MCF 10A (cell line): ENCODE data around the gene PIEZO1. TPM values are rescaled to one million over a fixed set of nuclear protein-coding genes. Genes with fewer than 3 reads are reported as not detected.

Experiments used
- BruUV-seq: library from RNA; stranded (reverse); fragments of 400-500 nt; replicated peaks from 2 replicates; lab custom pipeline; 2021; lab: Mats Ljungman, UMichigan
- CTCF ChIA-PET: fragments of 300-600 bp; sonication (Branson Sonifier 250); formaldehyde crosslinking; extraction: SDS; loops from one replicate; lab custom pipeline; 2021; ENCODE audit warnings: antibody characterized with exemption, inconsistent platforms; lab: Yijun Ruan, JAX
- POLR2A ChIA-PET: fragments of 300-600, 350-650 bp; sonication (Branson Sonifier 250); formaldehyde crosslinking; extraction: SDS; loops from one replicate; lab custom pipeline; 2020; ENCODE audit warnings: antibody characterized with exemption, inconsistent platforms; lab: Yijun Ruan, JAX
- DNase-seq: peaks from one replicate; pipeline ENCODE4 v3.0.0-alpha.2; 2018; ENCODE audit not compliant: unreplicated experiment
- H3K27ac Mint-ChIP-seq: one replicate; pipeline ENCODE4 v1.8.0; 2022; ENCODE audit warnings: mild to moderate bottlenecking, low read depth, mixed read lengths; ENCODE audit not compliant: unreplicated experiment
- H3K27me3 Mint-ChIP-seq: one replicate; pipeline ENCODE4 v1.8.0; 2022; ENCODE audit warnings: mixed read lengths; ENCODE audit not compliant: insufficient read depth, unreplicated experiment
- H3K36me3 Mint-ChIP-seq: one replicate; pipeline ENCODE4 v1.8.0; 2022; ENCODE audit warnings: mild to moderate bottlenecking, moderate library complexity, mixed read lengths; ENCODE audit not compliant: insufficient read depth, unreplicated experiment
- H3K4me1 Mint-ChIP-seq: one replicate; pipeline ENCODE4 v1.8.0; 2022; ENCODE audit warnings: mixed read lengths; ENCODE audit not compliant: insufficient read depth, unreplicated experiment
- H3K4me3 Mint-ChIP-seq: one replicate; pipeline ENCODE4 v1.8.0; 2022; ENCODE audit warnings: mild to moderate bottlenecking, moderate library complexity, mixed read lengths; ENCODE audit not compliant: unreplicated experiment
- H3K9me3 Mint-ChIP-seq: one replicate; pipeline ENCODE4 v1.8.0; 2022; ENCODE audit warnings: mixed read lengths; ENCODE audit not compliant: unreplicated experiment
- intact Hi-C: fragments of 100-400 bp; cut with micrococcal nuclease; formaldehyde crosslinking; loops from 2 replicates; pipeline ENCODE4 v1.14.1; 2022
- total RNA-seq: library from RNA; stranded (reverse); gene quantifications from 2 replicates; pipeline ENCODE4 v1.2.3, GENCODE V29; 2022
- TF ChIP-seq, protein P1 (sequence below): fragments of 200-600 bp; IDR thresholded peaks from one replicate; pipeline ENCODE4 v1.8.0; 2022; ENCODE audit warnings: antibody characterized with exemption, mild to moderate bottlenecking; ENCODE audit not compliant: unreplicated experiment

Gene PIEZO1
- total RNA-seq, 1 experiment from 2014 or later = 193 TPM

DNA sequence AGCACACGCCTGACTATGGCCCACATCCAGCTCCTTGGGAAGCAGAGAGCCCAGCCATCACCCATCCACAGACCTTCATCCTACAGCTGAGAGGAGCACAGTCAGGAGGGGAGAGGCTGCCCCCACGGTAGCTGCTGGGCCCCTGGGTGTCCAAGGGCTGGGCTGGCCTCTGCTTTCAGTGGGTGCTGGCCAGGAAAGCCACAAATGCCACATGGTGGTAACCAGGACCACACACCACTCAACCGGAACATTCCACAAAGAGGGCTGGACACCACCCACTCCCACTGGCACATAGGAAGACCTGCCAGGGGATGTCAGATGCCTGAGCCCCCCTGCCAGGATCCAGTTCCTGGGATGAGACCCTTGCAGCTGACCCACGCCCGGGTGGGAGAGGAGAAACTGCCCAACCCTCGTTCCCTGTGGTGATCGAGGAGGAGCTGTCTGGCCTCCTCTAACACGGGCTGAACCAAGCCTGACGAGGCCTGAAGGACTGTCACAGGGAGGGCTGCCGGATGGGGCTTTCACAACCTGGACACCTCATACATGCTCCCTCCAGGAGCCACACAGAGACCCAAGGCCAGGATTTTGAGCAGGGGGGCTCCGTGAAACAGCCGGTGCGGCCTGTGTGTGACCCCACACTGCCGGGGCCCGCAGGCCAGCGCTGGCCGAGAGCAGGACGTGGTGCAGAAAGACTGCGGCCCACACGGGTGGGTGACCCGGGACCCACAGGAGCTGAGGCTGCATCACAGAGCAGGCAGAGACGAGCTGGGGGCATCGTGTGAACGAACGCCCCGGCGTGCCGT is 30.7 kb downstream of the PIEZO1 start:
- Mint-ChIP-seq H3K4me1 (peaks cover 8% of the 10 kb centered on the region), H3K27me3 (no peaks in the 10 kb centered on the region), H3K27ac (no peak overlapping the region), H3K4me3 (no peak overlapping the region), H3K9me3 (no peaks in the 10 kb centered on the region), H3K36me3 (peaks cover 11% of the 10 kb centered on the region)
- ChIA-PET POLR2A (interaction anchor here (0.7 to 3.5 kb wide), 6 partner anchors 16 to 847 kb away, joined by 3 to 13 read pairs (median 5); partner anchors contain the start of gene PIEZO1), CTCF (interaction anchor here (0.7 to 3.2 kb wide), 8 partner anchors 11 to 413 kb away, joined by 3 to 19 read pairs (median 6); no protein-coding TSS in a partner anchor)
- intact Hi-C loops = no loop called here
- no TSS peak for BruUV-seq
- DNase-seq = no peak
- TF ChIP-seq, protein P1, sequence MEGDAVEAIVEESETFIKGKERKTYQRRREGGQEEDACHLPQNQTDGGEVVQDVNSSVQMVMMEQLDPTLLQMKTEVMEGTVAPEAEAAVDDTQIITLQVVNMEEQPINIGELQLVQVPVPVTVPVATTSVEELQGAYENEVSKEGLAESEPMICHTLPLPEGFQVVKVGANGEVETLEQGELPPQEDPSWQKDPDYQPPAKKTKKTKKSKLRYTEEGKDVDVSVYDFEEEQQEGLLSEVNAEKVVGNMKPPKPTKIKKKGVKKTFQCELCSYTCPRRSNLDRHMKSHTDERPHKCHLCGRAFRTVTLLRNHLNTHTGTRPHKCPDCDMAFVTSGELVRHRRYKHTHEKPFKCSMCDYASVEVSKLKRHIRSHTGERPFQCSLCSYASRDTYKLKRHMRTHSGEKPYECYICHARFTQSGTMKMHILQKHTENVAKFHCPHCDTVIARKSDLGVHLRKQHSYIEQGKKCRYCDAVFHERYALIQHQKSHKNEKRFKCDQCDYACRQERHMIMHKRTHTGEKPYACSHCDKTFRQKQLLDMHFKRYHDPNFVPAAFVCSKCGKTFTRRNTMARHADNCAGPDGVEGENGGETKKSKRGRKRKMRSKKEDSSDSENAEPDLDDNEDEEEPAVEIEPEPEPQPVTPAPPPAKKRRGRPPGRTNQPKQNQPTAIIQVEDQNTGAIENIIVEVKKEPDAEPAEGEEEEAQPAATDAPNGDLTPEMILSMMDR = no peak

DNA sequence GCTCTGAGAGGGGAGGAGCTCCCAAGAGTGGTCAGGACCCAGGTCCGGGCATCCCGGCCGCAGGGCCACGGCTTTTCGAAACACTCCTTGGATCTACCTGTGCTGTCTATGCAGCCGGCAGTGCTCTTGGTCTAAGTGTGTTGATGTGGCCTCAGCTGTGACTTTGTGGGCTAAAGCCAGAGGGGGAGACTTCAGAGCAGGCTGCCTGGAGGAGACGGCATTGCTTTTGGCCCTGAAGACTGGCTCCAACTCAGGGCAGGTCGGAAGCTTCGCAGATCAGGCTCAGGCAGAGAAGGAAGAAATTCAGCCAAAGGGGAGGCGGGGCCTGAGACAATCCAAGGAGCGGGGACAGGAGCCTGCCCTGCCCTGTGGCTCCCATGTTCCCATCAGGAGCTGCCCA is 31.4 kb downstream of the PIEZO1 start:
- no peak for DNase-seq
- Mint-ChIP-seq H3K9me3 (no peaks in the 10 kb centered on the region), H3K4me1 (peaks cover 8% of the 10 kb centered on the region), H3K27me3 (no peaks in the 10 kb centered on the region), H3K4me3 (no peak overlapping the region), H3K27ac (no peak overlapping the region), H3K36me3 (peaks cover 9% of the 10 kb centered on the region)
- POLR2A ChIA-PET = interaction anchor here (1.4 to 3.5 kb wide), 2 partner anchors 17 to 30 kb away, joined by 4 to 13 read pairs; no protein-coding TSS in a partner anchor
- no TSS peak for BruUV-seq
- intact Hi-C loops = no loop called here
- TF ChIP-seq, protein P1 = no peak
- CTCF ChIA-PET = interaction anchor here (0.7 to 3.2 kb wide), 4 partner anchors 10 to 32 kb away, joined by 3 to 19 read pairs (median 10); no protein-coding TSS in a partner anchor

DNA sequence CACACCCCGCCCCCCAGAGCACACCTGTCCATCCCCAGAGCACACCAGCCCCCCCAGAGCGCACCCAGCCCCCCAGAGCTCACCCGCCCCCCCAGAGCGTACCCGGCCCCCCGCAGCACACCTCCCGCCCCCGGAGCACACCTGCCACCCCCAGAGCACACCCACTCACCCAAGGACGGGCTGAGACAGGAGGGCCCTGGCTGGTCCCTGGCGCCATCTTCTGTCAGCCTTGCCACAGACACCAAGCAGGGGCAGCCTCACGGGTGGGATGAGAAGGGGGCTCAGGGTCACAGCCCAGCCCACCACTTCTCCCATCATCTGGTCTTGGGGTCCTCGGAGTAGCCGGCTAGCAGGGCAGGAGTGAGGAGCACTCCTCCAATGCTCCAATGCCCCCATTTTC is 31.8 kb downstream of the PIEZO1 start:
- CTCF ChIA-PET = interaction anchor here (1.0 to 3.2 kb wide), 3 partner anchors 10 to 16 kb away, joined by 5 to 19 read pairs (median 14); no protein-coding TSS in a partner anchor
- H3K4me3 Mint-ChIP-seq = no peak overlapping the region
- BruUV-seq = no TSS peak
- POLR2A ChIA-PET = interaction anchor here (1.4 to 3.5 kb wide), 2 partner anchors 17 to 30 kb away, joined by 4 to 13 read pairs; no protein-coding TSS in a partner anchor
- H3K36me3 Mint-ChIP-seq = peaks cover 14% of the 10 kb centered on the region
- H3K27me3 Mint-ChIP-seq = no peaks in the 10 kb centered on the region
- DNase-seq = no peak
- intact Hi-C loops = no loop called here
- TF ChIP-seq, protein P1 = no peak
- H3K4me1 Mint-ChIP-seq = peaks cover 8% of the 10 kb centered on the region
- H3K9me3 Mint-ChIP-seq = no peaks in the 10 kb centered on the region
- no peak overlapping the region for H3K27ac Mint-ChIP-seq

DNA sequence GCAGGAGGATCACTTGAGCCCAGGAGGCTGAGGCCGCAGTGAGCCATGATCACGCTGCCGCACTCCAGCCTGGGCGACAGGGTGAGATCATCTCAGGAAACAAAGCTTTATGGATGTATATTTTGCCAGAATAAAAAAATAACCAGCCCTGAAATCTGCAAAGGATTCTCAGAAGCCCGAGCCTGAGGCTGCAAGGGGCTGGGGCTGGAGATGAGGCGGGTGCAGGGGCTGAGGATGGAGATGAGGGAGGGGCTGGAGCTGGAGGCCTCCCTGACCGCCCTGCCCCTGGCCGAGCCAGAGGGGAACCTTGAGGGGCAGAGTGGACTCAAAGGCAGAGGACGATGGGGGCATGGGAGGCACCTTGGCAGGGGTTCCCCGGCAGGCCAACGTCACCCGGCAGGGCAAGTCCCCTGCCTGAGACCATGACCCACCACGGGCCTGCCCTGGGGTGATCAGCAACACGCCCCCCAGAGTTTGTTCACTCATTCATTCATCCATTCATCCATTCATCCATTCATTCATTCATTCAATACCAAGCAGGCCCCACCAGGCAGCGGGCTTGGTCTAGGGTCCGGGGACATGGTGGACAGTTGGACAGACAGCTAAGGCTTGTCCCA is 32.5 kb downstream of the PIEZO1 start:
- H3K4me1 Mint-ChIP-seq = peaks cover 8% of the 10 kb centered on the region
- no TSS peak for BruUV-seq
- H3K27ac Mint-ChIP-seq = no peak overlapping the region
- DNase-seq = no peak
- ChIA-PET POLR2A (no interaction called here), CTCF (interaction anchor here (0.6 to 1.3 kb wide), 3 partner anchors 9 to 28 kb away, joined by 3 to 6 read pairs (median 6); no protein-coding TSS in a partner anchor)
- peaks cover 16% of the 10 kb centered on the region for H3K36me3 Mint-ChIP-seq
- H3K27me3 Mint-ChIP-seq = no peaks in the 10 kb centered on the region
- no peaks in the 10 kb centered on the region for H3K9me3 Mint-ChIP-seq
- TF ChIP-seq, protein P1 = no peak
- intact Hi-C loops = no loop called here
- H3K4me3 Mint-ChIP-seq = no peak overlapping the region
